SK-N-SH (cell line): ENCODE data around the gene SETDB2. TPM values are rescaled to one million over a fixed set of nuclear protein-coding genes. Genes with fewer than 3 reads are reported as not detected.

Source experiments
- CTCF ChIA-PET: fragments of 300-600, 350-600 bp; formaldehyde crosslinking; extraction: SDS; loops from one replicate; lab custom pipeline; 2021; lab: Yijun Ruan, JAX
- POLR2A ChIA-PET: fragments of 350-600 bp; sonication (Branson Sonifier 250); formaldehyde crosslinking; extraction: SDS; loops from one replicate; lab custom pipeline; 2020; ENCODE audit warnings: antibody characterized with exemption, inconsistent platforms; lab: Yijun Ruan, JAX
- DNase-seq: peaks from one replicate; pipeline ENCODE4 v3.0.0; 2012
- H2AFZ ChIP-seq: fragments of 200-600 bp; sonication (generic); 2 replicates; pipeline ENCODE4 v1.8.1; 2016; ENCODE audit warnings: antibody characterized with exemption, mild to moderate bottlenecking, low read depth
- H3F3A ChIP-seq: fragments of 200-600 bp; sonication (generic); replicated peaks from 2 replicates; pipeline ENCODE3; 2016; ENCODE audit warnings: antibody characterized with exemption, mild to moderate bottlenecking; ENCODE audit not compliant: insufficient read depth
- H3K27ac ChIP-seq, 2 experiments: fragments of 200-500 bp in 1 of 2; fragments of 200-600 bp in 1 of 2; sonication (Bioruptor generic) in 1 of 2; sonication (generic), shearing (Covaris generic) in 1 of 2; 2 replicates each; pipeline versions ENCODE4 v1.5.1 to v1.6.1; 2014 to 2016; ENCODE audit warnings: low read depth in 2 of 2, inconsistent platforms in 1 of 2, low read length in 1 of 2, mild to moderate bottlenecking in 1 of 2, mixed read lengths in 1 of 2
- H3K27me3 ChIP-seq: fragments of 200-600 bp; sonication (generic), shearing (Covaris generic); 2 replicates; pipeline ENCODE4 v1.6.1; 2016; ENCODE audit warnings: mixed run types; ENCODE audit not compliant: insufficient read depth
- H3K36me3 ChIP-seq, 2 experiments: fragments of 200-500 bp in 1 of 2; fragments of 200-600 bp in 1 of 2; sonication (Bioruptor generic) in 1 of 2; sonication (generic) in 1 of 2; replicated peaks in 1 of 2; 2 replicates each; pipeline versions ENCODE3 to v1.5.1; 2014 to 2016; ENCODE audit warnings: low read length in 1 of 2, mild to moderate bottlenecking in 1 of 2; ENCODE audit not compliant: insufficient read depth in 2 of 2, control insufficient read depth in 1 of 2
- H3K4me1 ChIP-seq, 2 experiments: fragments of 200-500 bp in 1 of 2; fragments of 200-600 bp in 1 of 2; sonication (Bioruptor generic) in 1 of 2; sonication (generic), shearing (Covaris generic) in 1 of 2; 2 replicates each; pipeline versions ENCODE4 v1.5.1 to v1.6.1; 2014 to 2016; ENCODE audit warnings: low read depth in 1 of 2, low read length in 1 of 2, mixed run types in 1 of 2; ENCODE audit not compliant: insufficient read depth in 2 of 2, control insufficient read depth in 1 of 2
- H3K4me2 ChIP-seq: fragments of 200-600 bp; sonication (generic), shearing (Covaris generic); 2 replicates; pipeline ENCODE4 v1.6.1; 2017; ENCODE audit warnings: mixed run types
- H3K4me3 ChIP-seq, 2 experiments: fragments of 200-500 bp in 1 of 2; fragments of 200-600 bp in 1 of 2; sonication (Bioruptor generic) in 1 of 2; sonication (generic), shearing (Covaris generic) in 1 of 2; 2 replicates each; pipeline versions ENCODE4 v1.5.1 to v1.8.1; 2014 to 2016; ENCODE audit warnings: low read depth in 2 of 2, inconsistent platforms in 1 of 2, low read length in 1 of 2, mild to moderate bottlenecking in 1 of 2, mixed read lengths in 1 of 2, moderate library complexity in 1 of 2
- H3K79me2 ChIP-seq: fragments of 200-600 bp; sonication (generic); 2 replicates; pipeline ENCODE4 v1.8.1; 2017; ENCODE audit warnings: mild to moderate bottlenecking; ENCODE audit not compliant: insufficient read depth
- H3K9ac ChIP-seq: fragments of 200-600 bp; sonication (generic); 2 replicates; pipeline ENCODE4 v1.6.1; 2017; ENCODE audit warnings: mixed run types
- H3K9me2 ChIP-seq: fragments of 200-600 bp; sonication (generic); 2 replicates; pipeline ENCODE4 v1.6.1; 2017; ENCODE audit warnings: mixed run types
- H3K9me3 ChIP-seq: fragments of 200-600 bp; sonication (generic); 2 replicates; pipeline ENCODE4 v1.6.1; 2017; ENCODE audit warnings: mixed run types, mild to moderate bottlenecking, moderate library complexity
- H4K20me1 ChIP-seq: fragments of 200-600 bp; sonication (generic); 2 replicates; pipeline ENCODE4 v1.6.1; 2017; ENCODE audit warnings: mild to moderate bottlenecking, mixed run types; ENCODE audit not compliant: insufficient read depth
- CHD2 ChIP-seq: fragments of 150-350 bp; IDR thresholded peaks from 2 replicates; pipeline ENCODE4 v1.6.1; 2018; ENCODE audit warnings: low read length; ENCODE audit not compliant: partially characterized antibody
- EP300 ChIP-seq, 2 experiments: IDR thresholded peaks; 2 replicates each; pipeline versions ENCODE4 v1.4.0 to v1.6.1; 2012; ENCODE audit warnings: borderline replicate concordance in 1 of 2, low read depth in 1 of 2, low read length in 1 of 2
- EZH2phosphoT487 ChIP-seq: fragments of 200-600 bp; sonication (generic); IDR thresholded peaks from 2 replicates; pipeline ENCODE4 v1.6.1; 2017; ENCODE audit warnings: low read depth, mixed run types, mild to moderate bottlenecking, antibody characterized with exemption, moderate library complexity, borderline replicate concordance
- FOSL2 ChIP-seq: IDR thresholded peaks from 2 replicates; pipeline ENCODE4 v1.4.0; 2012; ENCODE audit warnings: low read depth, mild to moderate bottlenecking, moderate library complexity, borderline replicate concordance
- FOXJ3 ChIP-seq: sonication (generic); formaldehyde crosslinking; IDR thresholded peaks from 2 replicates; pipeline ENCODE4 v1.5.1; 2020; ENCODE audit warnings: mild to moderate bottlenecking, missing genetic modification reagents
- GABPA ChIP-seq: IDR thresholded peaks from 2 replicates; pipeline ENCODE4 v1.4.0; 2012; ENCODE audit warnings: low read depth, mild to moderate bottlenecking
- JUND ChIP-seq: IDR thresholded peaks from 2 replicates; pipeline ENCODE4 v1.4.0; 2012
- MEF2A ChIP-seq: IDR thresholded peaks from 2 replicates; pipeline ENCODE4 v1.4.0; 2012; ENCODE audit warnings: low read depth, borderline replicate concordance
- MXI1 ChIP-seq: IDR thresholded peaks from 2 replicates; pipeline ENCODE4 v1.6.1; 2012; ENCODE audit warnings: mild to moderate bottlenecking, low read depth, low read length, improper control_type of control experiment
- NFIC ChIP-seq: IDR thresholded peaks from 2 replicates; pipeline ENCODE4 v1.4.0; 2012; ENCODE audit warnings: borderline replicate concordance
- NRF1 ChIP-seq: IDR thresholded peaks from 2 replicates; pipeline ENCODE4 v1.6.1; 2012; ENCODE audit warnings: low read depth, mild to moderate bottlenecking, low read length
- RAD21 ChIP-seq: IDR thresholded peaks from 2 replicates; pipeline ENCODE4 v1.6.1; 2012; ENCODE audit warnings: mild to moderate bottlenecking, low read length
- RXRA ChIP-seq: IDR thresholded peaks from 2 replicates; pipeline ENCODE4 v1.4.0; 2012; ENCODE audit warnings: low read depth, mild to moderate bottlenecking, borderline replicate concordance
- TAF1 ChIP-seq: IDR thresholded peaks from 2 replicates; pipeline ENCODE4 v1.6.1; 2012; ENCODE audit warnings: low read depth, mild to moderate bottlenecking, low read length, moderate library complexity, borderline replicate concordance
- TCF12 ChIP-seq: IDR thresholded peaks from 2 replicates; pipeline ENCODE4 v1.4.0; 2012
- TEAD4 ChIP-seq: IDR thresholded peaks from 2 replicates; pipeline ENCODE4 v1.4.0; 2012; ENCODE audit warnings: mild to moderate bottlenecking, borderline replicate concordance; ENCODE audit not compliant: insufficient read depth
- USF1 ChIP-seq: IDR thresholded peaks from 2 replicates; pipeline ENCODE4 v1.4.0; 2012; ENCODE audit warnings: low read depth, borderline replicate concordance
- USF2 ChIP-seq: fragments of 150-350 bp; IDR thresholded peaks from 2 replicates; pipeline ENCODE4 v1.6.1; 2017; ENCODE audit warnings: antibody characterized with exemption, low read length, low read depth, borderline replicate concordance
- YY1 ChIP-seq: IDR thresholded peaks from 2 replicates; pipeline ENCODE4 v1.4.0; 2012; ENCODE audit warnings: low read depth, mild to moderate bottlenecking
- WGBS: methylation state at CpG from one replicate; pipeline ENCODE4 v1.1.6; 2017; ENCODE audit warnings: low lambda C conversion rate; 5-methylcytosine and 5-hydroxymethylcytosine counted together
- polyA plus RNA-seq, 3 experiments: library from polyadenylated mRNA; depleted of rRNA; stranded (reverse); fragments of >200 nt; gene quantifications; 2 replicates each; pipeline ENCODE4 v1.2.3, GENCODE V29; 2012
- TF ChIP-seq, protein P1 (sequence below): IDR thresholded peaks from 2 replicates; pipeline ENCODE4; 2012
- TF ChIP-seq, protein P2 (sequence below): IDR thresholded peaks from 2 replicates; pipeline ENCODE4 v1.6.1; 2012; ENCODE audit warnings: mild to moderate bottlenecking, low read depth, low read length, moderate library complexity
- TF ChIP-seq, protein P3 (sequence below): fragments of 150-350 bp; IDR thresholded peaks from 2 replicates; pipeline ENCODE4 v1.6.1; 2016; ENCODE audit warnings: mild to moderate bottlenecking, low read depth, low read length

SETDB2 gene
- polyA plus RNA-seq, 1 of the 3 experiments (the other 2 are of a cell fraction), result 1.9 TPM

- no peak overlapping the region for H2AFZ ChIP-seq
- no peaks in the 10 kb centered on the region for H4K20me1 ChIP-seq
- H3K36me3 ChIP-seq, result peaks cover 3 to 10% of the 10 kb centered on the region in 2 experiments
- no peak for DNase-seq
- H3K9me3 ChIP-seq, result no peaks in the 10 kb centered on the region
- no peaks in the 10 kb centered on the region for H3K4me1 ChIP-seq
- H3F3A ChIP-seq, result peaks cover 13% of the 10 kb centered on the region
- no peaks in the 10 kb centered on the region for H3K27me3 ChIP-seq
- no peak for TF ChIP-seq EP300 (IDR thresholded peaks at IDR 0.05; ENCODE audit: borderline replicate concordance in 1 of 2, low read depth in 1 of 2, low read length in 1 of 2)
- TF ChIP-seq FOSL2, result no peak
- TF ChIP-seq MEF2A, result no peak
- TF ChIP-seq RXRA, result no peak
- TF ChIP-seq FOXJ3, result no peak
- no peak for TF ChIP-seq MXI1
- TF ChIP-seq EZH2phosphoT487, result no peak
- TF ChIP-seq TCF12, result no peak
- TF ChIP-seq RAD21, result no peak
- TF ChIP-seq USF2, result no peak
- TF ChIP-seq NFIC, result no peak
- TF ChIP-seq GABPA, result no peak
- TF ChIP-seq CHD2, result no peak
- no peak for TF ChIP-seq NRF1
- TF ChIP-seq, protein P1, sequence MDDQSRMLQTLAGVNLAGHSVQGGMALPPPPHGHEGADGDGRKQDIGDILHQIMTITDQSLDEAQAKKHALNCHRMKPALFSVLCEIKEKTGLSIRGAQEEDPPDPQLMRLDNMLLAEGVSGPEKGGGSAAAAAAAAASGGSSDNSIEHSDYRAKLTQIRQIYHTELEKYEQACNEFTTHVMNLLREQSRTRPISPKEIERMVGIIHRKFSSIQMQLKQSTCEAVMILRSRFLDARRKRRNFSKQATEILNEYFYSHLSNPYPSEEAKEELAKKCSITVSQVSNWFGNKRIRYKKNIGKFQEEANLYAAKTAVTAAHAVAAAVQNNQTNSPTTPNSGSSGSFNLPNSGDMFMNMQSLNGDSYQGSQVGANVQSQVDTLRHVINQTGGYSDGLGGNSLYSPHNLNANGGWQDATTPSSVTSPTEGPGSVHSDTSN, result no peak
- no peak for TF ChIP-seq TAF1
- no peaks in the 10 kb centered on the region for H3K79me2 ChIP-seq
- ChIA-PET CTCF (interaction anchor here (1.2 kb wide), 1 partner anchor 178 kb away, joined by 4 read pairs; no protein-coding TSS in a partner anchor), POLR2A (no interaction called here)
- no peak overlapping the region for H3K4me3 ChIP-seq
- H3K4me2 ChIP-seq, result no peak overlapping the region
- no peaks in the 10 kb centered on the region; the same call in 1 of the 2 replicates for H3K9me2 ChIP-seq
- no peak overlapping the region for H3K27ac ChIP-seq
- no peak overlapping the region for H3K9ac ChIP-seq
- WGBS, result 95% methylated on average over 2 of the region's 2 CpGs
Measured at GRCh38 chr13:49428041-49428763, 15.9 kb upstream of the SETDB2 start.

GRCh38 chr13:49429121-49429520 is 15.0 kb upstream of the SETDB2 start:
- Histone ChIP-seq H3K4me2 (no peak overlapping the region), H3K27ac (no peak overlapping the region), H3K27me3 (no peaks in the 10 kb centered on the region), H3K4me3 (no peak overlapping the region), H3K9ac (no peak overlapping the region), H3F3A (peaks cover 13% of the 10 kb centered on the region), H3K9me3 (no peaks in the 10 kb centered on the region), H2AFZ (no peak overlapping the region), H3K79me2 (no peaks in the 10 kb centered on the region), H4K20me1 (no peaks in the 10 kb centered on the region), H3K36me3 (peaks cover 3 to 8% of the 10 kb centered on the region in 2 experiments), H3K4me1 (no peaks in the 10 kb centered on the region), H3K9me2 (no peaks in the 10 kb centered on the region; the same call in 1 of the 2 replicates)
- ChIA-PET POLR2A (no interaction called here), CTCF (no interaction called here)
- DNase-seq, result no peak
- WGBS, result 91% methylated on average over 1 of the region's 1 CpG
- no peak for TF ChIP-seq TEAD4
- TF ChIP-seq, protein P2, sequence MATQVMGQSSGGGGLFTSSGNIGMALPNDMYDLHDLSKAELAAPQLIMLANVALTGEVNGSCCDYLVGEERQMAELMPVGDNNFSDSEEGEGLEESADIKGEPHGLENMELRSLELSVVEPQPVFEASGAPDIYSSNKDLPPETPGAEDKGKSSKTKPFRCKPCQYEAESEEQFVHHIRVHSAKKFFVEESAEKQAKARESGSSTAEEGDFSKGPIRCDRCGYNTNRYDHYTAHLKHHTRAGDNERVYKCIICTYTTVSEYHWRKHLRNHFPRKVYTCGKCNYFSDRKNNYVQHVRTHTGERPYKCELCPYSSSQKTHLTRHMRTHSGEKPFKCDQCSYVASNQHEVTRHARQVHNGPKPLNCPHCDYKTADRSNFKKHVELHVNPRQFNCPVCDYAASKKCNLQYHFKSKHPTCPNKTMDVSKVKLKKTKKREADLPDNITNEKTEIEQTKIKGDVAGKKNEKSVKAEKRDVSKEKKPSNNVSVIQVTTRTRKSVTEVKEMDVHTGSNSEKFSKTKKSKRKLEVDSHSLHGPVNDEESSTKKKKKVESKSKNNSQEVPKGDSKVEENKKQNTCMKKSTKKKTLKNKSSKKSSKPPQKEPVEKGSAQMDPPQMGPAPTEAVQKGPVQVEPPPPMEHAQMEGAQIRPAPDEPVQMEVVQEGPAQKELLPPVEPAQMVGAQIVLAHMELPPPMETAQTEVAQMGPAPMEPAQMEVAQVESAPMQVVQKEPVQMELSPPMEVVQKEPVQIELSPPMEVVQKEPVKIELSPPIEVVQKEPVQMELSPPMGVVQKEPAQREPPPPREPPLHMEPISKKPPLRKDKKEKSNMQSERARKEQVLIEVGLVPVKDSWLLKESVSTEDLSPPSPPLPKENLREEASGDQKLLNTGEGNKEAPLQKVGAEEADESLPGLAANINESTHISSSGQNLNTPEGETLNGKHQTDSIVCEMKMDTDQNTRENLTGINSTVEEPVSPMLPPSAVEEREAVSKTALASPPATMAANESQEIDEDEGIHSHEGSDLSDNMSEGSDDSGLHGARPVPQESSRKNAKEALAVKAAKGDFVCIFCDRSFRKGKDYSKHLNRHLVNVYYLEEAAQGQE, result no peak
- no peak for TF ChIP-seq JUND
- TF ChIP-seq, protein P3, sequence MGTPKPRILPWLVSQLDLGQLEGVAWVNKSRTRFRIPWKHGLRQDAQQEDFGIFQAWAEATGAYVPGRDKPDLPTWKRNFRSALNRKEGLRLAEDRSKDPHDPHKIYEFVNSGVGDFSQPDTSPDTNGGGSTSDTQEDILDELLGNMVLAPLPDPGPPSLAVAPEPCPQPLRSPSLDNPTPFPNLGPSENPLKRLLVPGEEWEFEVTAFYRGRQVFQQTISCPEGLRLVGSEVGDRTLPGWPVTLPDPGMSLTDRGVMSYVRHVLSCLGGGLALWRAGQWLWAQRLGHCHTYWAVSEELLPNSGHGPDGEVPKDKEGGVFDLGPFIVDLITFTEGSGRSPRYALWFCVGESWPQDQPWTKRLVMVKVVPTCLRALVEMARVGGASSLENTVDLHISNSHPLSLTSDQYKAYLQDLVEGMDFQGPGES, result no peak
- no peak for TF ChIP-seq CHD2
- TF ChIP-seq YY1, result no peak
- TF ChIP-seq USF1, result no peak
